Measurements from ENCODE around the gene CCM2. TPM values are rescaled to one million over a fixed set of nuclear protein-coding genes. Genes with fewer than 3 reads are reported as not detected.

Gene CCM2
- total and polyA plus RNA-seq, 12 donors = 36.1 to 84.5 (median 50.7) TPM

DNA sequence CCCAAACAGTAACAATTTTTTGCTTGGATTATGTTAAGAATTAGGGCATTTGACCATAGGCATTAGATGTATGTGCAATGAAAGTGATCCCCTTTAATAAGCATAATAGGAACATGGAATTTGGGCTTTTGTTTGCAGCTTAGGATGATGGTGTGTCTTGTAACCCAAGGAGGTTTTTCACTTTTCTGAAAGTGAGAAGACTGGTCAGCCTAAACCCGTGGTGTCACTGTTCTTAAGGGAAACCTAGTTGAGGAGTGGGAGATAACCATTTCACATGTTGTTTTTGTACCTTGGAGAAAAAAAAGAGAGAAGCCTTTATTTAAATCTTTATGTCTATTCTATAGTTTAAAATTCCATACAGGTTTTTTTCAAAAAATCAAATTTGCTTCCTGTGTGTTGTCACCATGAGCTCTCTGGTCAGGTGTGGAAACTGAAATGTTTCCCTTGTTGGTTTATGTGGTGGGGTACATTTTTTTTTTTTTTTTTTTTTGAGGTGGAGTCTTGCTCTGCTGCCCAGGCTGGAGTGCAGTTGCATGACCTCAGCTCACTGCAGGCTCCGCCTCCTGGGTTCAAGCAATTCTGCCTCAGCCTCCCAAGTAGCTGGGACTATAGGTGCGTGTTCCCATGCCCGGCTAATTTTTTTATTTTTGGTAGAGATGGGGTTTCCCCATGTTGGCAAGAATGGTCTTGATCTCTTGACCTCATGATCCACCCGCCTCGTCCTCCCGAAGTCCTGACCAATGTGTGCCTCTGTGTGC, 7.7 kb downstream of the CCM2 start:
- TF ChIP-seq, protein P1, sequence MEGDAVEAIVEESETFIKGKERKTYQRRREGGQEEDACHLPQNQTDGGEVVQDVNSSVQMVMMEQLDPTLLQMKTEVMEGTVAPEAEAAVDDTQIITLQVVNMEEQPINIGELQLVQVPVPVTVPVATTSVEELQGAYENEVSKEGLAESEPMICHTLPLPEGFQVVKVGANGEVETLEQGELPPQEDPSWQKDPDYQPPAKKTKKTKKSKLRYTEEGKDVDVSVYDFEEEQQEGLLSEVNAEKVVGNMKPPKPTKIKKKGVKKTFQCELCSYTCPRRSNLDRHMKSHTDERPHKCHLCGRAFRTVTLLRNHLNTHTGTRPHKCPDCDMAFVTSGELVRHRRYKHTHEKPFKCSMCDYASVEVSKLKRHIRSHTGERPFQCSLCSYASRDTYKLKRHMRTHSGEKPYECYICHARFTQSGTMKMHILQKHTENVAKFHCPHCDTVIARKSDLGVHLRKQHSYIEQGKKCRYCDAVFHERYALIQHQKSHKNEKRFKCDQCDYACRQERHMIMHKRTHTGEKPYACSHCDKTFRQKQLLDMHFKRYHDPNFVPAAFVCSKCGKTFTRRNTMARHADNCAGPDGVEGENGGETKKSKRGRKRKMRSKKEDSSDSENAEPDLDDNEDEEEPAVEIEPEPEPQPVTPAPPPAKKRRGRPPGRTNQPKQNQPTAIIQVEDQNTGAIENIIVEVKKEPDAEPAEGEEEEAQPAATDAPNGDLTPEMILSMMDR (IDR thresholded peaks at IDR 0.05) = no peak
- TF ChIP-seq POLR2A (IDR thresholded peaks at IDR 0.05) = no peak
- Histone ChIP-seq H3K4me1 (replicated peaks in 1 of 2) (peaks cover 7 to 11% of the 10 kb centered on the region in 2 donors), H3K4me3 (no peak overlapping the region), H3K27ac (no peak overlapping the region), H3K27me3 (no peaks in the 10 kb centered on the region), H3K36me3 (replicated peaks in 1 of 2) (no peaks in the 10 kb centered on the region), H3K9me3 (replicated peaks in 1 of 3) (no peaks in the 10 kb centered on the region)
- WGBS, 4 donors = 93 to 95% (median 94%) methylated on average over 7 of the region's 7 CpGs
- no peak for DNase-seq
- intact Hi-C loops (cut with DNase I) = no loop called here

DNA sequence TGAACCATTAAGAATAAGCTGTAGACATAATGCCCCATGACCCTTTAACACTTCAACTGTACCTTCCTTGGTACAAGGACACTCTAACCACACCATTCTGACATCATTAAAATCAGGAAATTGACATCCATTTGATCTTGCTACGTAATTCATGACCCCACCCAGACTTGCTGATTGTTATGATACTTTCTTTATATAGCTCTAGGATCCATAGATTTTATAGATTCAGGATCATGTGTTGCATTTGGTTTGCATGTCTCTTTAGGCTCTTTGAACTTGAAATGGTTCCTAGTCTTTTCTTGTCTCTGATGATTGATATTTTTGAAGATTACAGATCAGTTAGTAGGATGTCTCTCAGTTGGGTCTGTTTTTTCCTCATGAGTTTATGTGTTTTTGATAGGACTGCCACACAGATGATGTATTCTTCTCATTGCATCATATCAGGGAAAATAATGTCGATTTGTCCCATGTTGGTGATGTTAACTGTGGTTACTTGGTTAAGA, 13.5 kb downstream of the CCM2 start:
- no peak for TF ChIP-seq POLR2A (IDR thresholded peaks at IDR 0.05)
- TF ChIP-seq, protein P1 (IDR thresholded peaks at IDR 0.05) = no peak
- H3K27ac ChIP-seq = no peak overlapping the region
- H3K9me3 ChIP-seq (replicated peaks in 1 of 3) = no peaks in the 10 kb centered on the region
- DNase-seq = no peak
- WGBS, 4 donors = 71 to 80% (median 77%) methylated on average over 2 of the region's 2 CpGs
- H3K4me3 ChIP-seq = no peak overlapping the region
- H3K36me3 ChIP-seq (replicated peaks in 1 of 2) = no peaks in the 10 kb centered on the region
- intact Hi-C loops (cut with DNase I) = no loop called here
- H3K4me1 ChIP-seq (replicated peaks in 1 of 2) = peaks cover 9 to 13% of the 10 kb centered on the region in 2 donors
- no peaks in the 10 kb centered on the region for H3K27me3 ChIP-seq

DNA sequence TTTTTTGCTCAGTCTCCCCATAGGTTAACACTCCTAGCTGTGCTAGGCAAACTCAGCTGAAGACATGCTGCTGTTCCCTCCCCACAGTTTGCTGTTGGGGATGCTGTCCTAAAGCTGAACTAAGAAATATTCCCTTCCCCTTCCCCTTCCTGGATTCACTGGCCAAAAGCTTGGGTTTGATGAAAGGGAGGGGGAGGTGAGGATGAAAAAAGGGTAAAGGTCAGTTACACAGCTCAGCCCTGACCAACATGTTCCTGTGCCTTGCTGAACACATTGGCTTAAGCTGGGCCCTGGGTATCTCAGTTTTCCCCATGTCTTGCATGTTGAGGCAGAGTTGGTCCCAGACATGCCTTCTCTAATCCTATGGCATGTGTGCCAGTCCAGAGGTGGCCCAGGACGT, 15.3 kb downstream of the CCM2 start:
- Histone ChIP-seq H3K27ac (peak overlapping the region in 2 of 5 donors; percentile 26 to 37), H3K9me3 (replicated peaks in 1 of 3) (no peaks in the 10 kb centered on the region), H3K4me1 (replicated peaks in 1 of 2) (peaks cover 9 to 13% of the 10 kb centered on the region in 2 donors), H3K4me3 (no peak overlapping the region), H3K27me3 (no peaks in the 10 kb centered on the region), H3K36me3 (replicated peaks in 1 of 2) (no peaks in the 10 kb centered on the region)
- no peak for DNase-seq
- WGBS, 4 donors = 33 to 54% (median 43%) methylated on average over 1 of the region's 1 CpG
- intact Hi-C loops (cut with DNase I) = no loop called here
- TF ChIP-seq, protein P1 (IDR thresholded peaks at IDR 0.05) = no peak
- TF ChIP-seq POLR2A (IDR thresholded peaks at IDR 0.05) = no peak

DNA sequence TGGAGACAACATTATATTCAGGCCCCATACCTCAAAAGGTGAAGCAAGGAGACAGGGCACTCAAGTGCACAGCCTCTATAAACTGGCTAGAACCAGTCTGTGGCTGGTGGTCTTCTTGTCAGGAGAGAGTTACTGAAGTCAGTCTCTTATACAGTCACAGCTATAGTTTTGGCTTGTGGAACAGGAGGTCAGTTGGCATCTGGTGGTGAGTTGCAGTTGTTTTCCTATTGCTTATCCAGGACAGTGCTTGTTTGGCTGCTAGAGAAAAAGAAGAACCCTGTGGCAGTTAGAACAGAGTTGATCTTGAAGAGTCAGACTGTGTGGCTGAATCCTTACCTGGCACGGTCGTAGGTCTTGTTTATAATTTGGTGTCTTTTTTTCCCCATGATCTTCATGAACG, 17.3 kb downstream of the CCM2 start:
- intact Hi-C loops (cut with DNase I) = no loop called here

More for the DNA sequence above, 17.3 kb downstream of the CCM2 start:
- Histone ChIP-seq H3K27me3 (no peaks in the 10 kb centered on the region), H3K27ac (no peak overlapping the region), H3K36me3 (replicated peaks in 1 of 2) (no peaks in the 10 kb centered on the region), H3K4me3 (no peak overlapping the region), H3K4me1 (replicated peaks in 1 of 2) (peaks cover 9 to 13% of the 10 kb centered on the region in 2 donors), H3K9me3 (replicated peaks in 1 of 3) (no peaks in the 10 kb centered on the region)
- WGBS, 4 donors = 64 to 78% (median 69%) methylated on average over 3 of the region's 3 CpGs
- TF ChIP-seq POLR2A (IDR thresholded peaks at IDR 0.05) = no peak
- TF ChIP-seq, protein P1 (IDR thresholded peaks at IDR 0.05) = no peak
- no peak for DNase-seq
